OCI-LY3 (cell line): ENCODE data around the gene CRHR2.

Experiments used
- H2AFZ ChIP-seq: fragments of 200-600, 300-600 bp; shearing (Covaris generic); 2 replicates; pipeline ENCODE4 v1.6.0; 2014; ENCODE audit warnings: antibody characterized with exemption, low read depth, low read length
- H3K27ac ChIP-seq: fragments of 200-600, 300-600 bp; sonication (generic); 2 replicates; pipeline ENCODE4 v1.5.1; 2014; ENCODE audit warnings: mild to moderate bottlenecking, low read length, moderate library complexity, mixed read lengths
- H3K27me3 ChIP-seq: fragments of 200-600, 300-600 bp; sonication (generic); 2 replicates; pipeline ENCODE4 v1.6.1; 2014; ENCODE audit warnings: low read depth, low read length, mixed read lengths
- H3K36me3 ChIP-seq: fragments of 200-600, 300-600 bp; sonication (generic); replicated peaks from 2 replicates; pipeline ENCODE3; 2014; ENCODE audit warnings: low read depth, low read length, mixed read lengths
- H3K4me1 ChIP-seq: fragments of 300-600, 200-600 bp; sonication (generic); 2 replicates; pipeline ENCODE4 v1.6.1; 2014; ENCODE audit warnings: low read length, mixed read lengths
- H3K4me2 ChIP-seq: fragments of 200-600, 300-600 bp; sonication (generic); 2 replicates; pipeline ENCODE4 v1.6.1; 2014; ENCODE audit warnings: low read length, mixed read lengths
- H3K4me3 ChIP-seq: fragments of 300-600, 200-600 bp; sonication (generic); 2 replicates; pipeline ENCODE4 v1.5.1; 2014; ENCODE audit warnings: antibody characterized with exemption, mild to moderate bottlenecking, low read length, moderate library complexity
- H3K79me2 ChIP-seq: fragments of 300-600, 200-600 bp; shearing (Covaris generic); 2 replicates; pipeline ENCODE4 v1.6.1; 2014; ENCODE audit warnings: mild to moderate bottlenecking, low read length, mixed read lengths
- H3K9ac ChIP-seq: fragments of 300-600, 200-600 bp; shearing (Covaris generic); 2 replicates; pipeline ENCODE4 v1.6.0; 2014; ENCODE audit warnings: mild to moderate bottlenecking, low read length, moderate library complexity
- H3K9me3 ChIP-seq: fragments of 200-600, 300-600 bp; shearing (Covaris generic); 2 replicates; pipeline ENCODE4 v1.6.1; 2014; ENCODE audit warnings: low read length, mixed read lengths; ENCODE audit not compliant: insufficient read depth
- H4K20me1 ChIP-seq: fragments of 200-600, 300-600 bp; sonication (generic); 2 replicates; pipeline ENCODE4 v1.6.1; 2016; ENCODE audit warnings: low read length, mixed read lengths; ENCODE audit not compliant: insufficient read depth
- EZH2phosphoT487 ChIP-seq: fragments of 200-600 bp; shearing (Covaris generic); IDR thresholded peaks from 2 replicates; pipeline ENCODE4 v1.6.1; 2018; ENCODE audit warnings: antibody characterized with exemption, mixed run types, low read depth
- TF ChIP-seq, protein P1 (sequence below): fragments of 200-600, 300-600 bp; sonication (generic); IDR thresholded peaks from 2 replicates; pipeline ENCODE4 v1.5.1; 2014; ENCODE audit warnings: antibody characterized with exemption, low read length, low read depth

CRHR2 gene

GRCh38 chr7:30613366-30614325 lies 68.6 kb downstream of the CRHR2 start:
- Histone ChIP-seq H3K79me2 (peaks cover 35% of the 10 kb centered on the region), H3K4me2 (no peak overlapping the region), H3K4me1 (no peaks in the 10 kb centered on the region), H3K27me3 (no peaks in the 10 kb centered on the region), H3K9ac (no peak overlapping the region), H3K27ac (no peak overlapping the region), H4K20me1 (peaks cover 3% of the 10 kb centered on the region; the same call in 1 of the 2 replicates), H2AFZ (no peak overlapping the region), H3K36me3 (peaks cover 52% of the 10 kb centered on the region), H3K9me3 (no peaks in the 10 kb centered on the region), H3K4me3 (no peak overlapping the region)
- TF ChIP-seq, protein P1, sequence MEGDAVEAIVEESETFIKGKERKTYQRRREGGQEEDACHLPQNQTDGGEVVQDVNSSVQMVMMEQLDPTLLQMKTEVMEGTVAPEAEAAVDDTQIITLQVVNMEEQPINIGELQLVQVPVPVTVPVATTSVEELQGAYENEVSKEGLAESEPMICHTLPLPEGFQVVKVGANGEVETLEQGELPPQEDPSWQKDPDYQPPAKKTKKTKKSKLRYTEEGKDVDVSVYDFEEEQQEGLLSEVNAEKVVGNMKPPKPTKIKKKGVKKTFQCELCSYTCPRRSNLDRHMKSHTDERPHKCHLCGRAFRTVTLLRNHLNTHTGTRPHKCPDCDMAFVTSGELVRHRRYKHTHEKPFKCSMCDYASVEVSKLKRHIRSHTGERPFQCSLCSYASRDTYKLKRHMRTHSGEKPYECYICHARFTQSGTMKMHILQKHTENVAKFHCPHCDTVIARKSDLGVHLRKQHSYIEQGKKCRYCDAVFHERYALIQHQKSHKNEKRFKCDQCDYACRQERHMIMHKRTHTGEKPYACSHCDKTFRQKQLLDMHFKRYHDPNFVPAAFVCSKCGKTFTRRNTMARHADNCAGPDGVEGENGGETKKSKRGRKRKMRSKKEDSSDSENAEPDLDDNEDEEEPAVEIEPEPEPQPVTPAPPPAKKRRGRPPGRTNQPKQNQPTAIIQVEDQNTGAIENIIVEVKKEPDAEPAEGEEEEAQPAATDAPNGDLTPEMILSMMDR, result no peak
- no peak for TF ChIP-seq EZH2phosphoT487

- H3K27ac ChIP-seq, result no peak overlapping the region
- H3K79me2 ChIP-seq, result peaks cover 38% of the 10 kb centered on the region
- peaks cover 8% of the 10 kb centered on the region; the same call in 1 of the 2 replicates for H4K20me1 ChIP-seq
- TF ChIP-seq, protein P1, result no peak
- TF ChIP-seq EZH2phosphoT487, result no peak
- no peaks in the 10 kb centered on the region for H3K27me3 ChIP-seq
- H3K4me3 ChIP-seq, result no peak overlapping the region
- no peak overlapping the region for H2AFZ ChIP-seq
- H3K4me2 ChIP-seq, result no peak overlapping the region
- H3K36me3 ChIP-seq, result peaks cover 54% of the 10 kb centered on the region
- H3K9me3 ChIP-seq, result no peaks in the 10 kb centered on the region
- no peaks in the 10 kb centered on the region for H3K4me1 ChIP-seq
- no peak overlapping the region for H3K9ac ChIP-seq
These were observed 69.5 kb downstream of the CRHR2 start for GRCh38 chr7:30612658-30613265.

GRCh38 chr7:30605832-30606231 lies 76.4 kb downstream of the CRHR2 start:
- H3K9me3 ChIP-seq, result no peaks in the 10 kb centered on the region
- H2AFZ ChIP-seq, result no peak overlapping the region
- H3K4me3 ChIP-seq, result no peak overlapping the region
- peaks cover 32% of the 10 kb centered on the region for H3K79me2 ChIP-seq
- peaks cover 57% of the 10 kb centered on the region for H3K36me3 ChIP-seq
- no peak overlapping the region for H3K4me2 ChIP-seq
- H4K20me1 ChIP-seq, result 0 out of 2 replicates have a peak, but pooled peaks cover 6% of the 10 kb centered on the region
- no peak overlapping the region for H3K9ac ChIP-seq
- no peaks in the 10 kb centered on the region for H3K27me3 ChIP-seq
- H3K27ac ChIP-seq, result no peak overlapping the region
- no peaks in the 10 kb centered on the region for H3K4me1 ChIP-seq
- TF ChIP-seq, protein P1, result no peak
- no peak for TF ChIP-seq EZH2phosphoT487

DNA sequence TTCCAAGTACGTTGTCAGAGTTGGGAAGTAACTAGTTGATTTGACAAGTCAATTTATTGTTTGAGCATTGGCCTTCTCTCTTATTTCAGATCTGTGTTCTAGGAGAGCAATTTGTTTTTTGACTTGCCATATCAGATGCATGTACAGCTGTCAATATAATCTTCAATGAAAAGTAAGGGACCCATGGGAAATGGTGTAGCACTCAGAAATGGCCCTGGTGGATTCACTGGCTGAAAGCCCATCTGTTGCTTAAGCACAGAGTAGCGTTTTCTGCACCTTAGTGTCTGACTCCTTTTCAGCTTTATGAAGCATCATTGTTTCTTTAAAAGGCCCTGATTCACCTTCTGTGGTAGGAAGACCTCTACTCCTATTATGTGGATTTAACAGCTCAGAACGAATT lies 77.4 kb downstream of the CRHR2 start:
- H3K9ac ChIP-seq, result no peak overlapping the region
- H3K4me3 ChIP-seq, result no peak overlapping the region
- H3K4me2 ChIP-seq, result no peak overlapping the region
- peaks cover 58% of the 10 kb centered on the region for H3K36me3 ChIP-seq
- peaks cover 33% of the 10 kb centered on the region for H3K79me2 ChIP-seq
- 0 out of 2 replicates have a peak, but pooled peaks cover 6% of the 10 kb centered on the region for H4K20me1 ChIP-seq
- TF ChIP-seq, protein P1, result no peak
- no peak for TF ChIP-seq EZH2phosphoT487
- H3K9me3 ChIP-seq, result no peaks in the 10 kb centered on the region
- H3K27me3 ChIP-seq, result no peaks in the 10 kb centered on the region
- no peaks in the 10 kb centered on the region for H3K4me1 ChIP-seq
- no peak overlapping the region for H2AFZ ChIP-seq
- H3K27ac ChIP-seq, result no peak overlapping the region
